CD4-positive, CD25-positive, alpha-beta regulatory T cell (primary cell): ENCODE measurements around the gene TMSB4X. TPM values are rescaled to one million over a fixed set of nuclear protein-coding genes. Genes with fewer than 3 reads are reported as not detected.
A peak's percentile ranks its signal among the peaks of the same experiment; 100 is the strongest.

Experiments used
- ATAC-seq, 2 donors: fragments of 150-1000 bp; cut with Tn5 transposase; one replicate each; pipeline ENCODE4 v1.10.0; 2021; ENCODE audit warnings: low read depth in 2 of 2, moderate number of reproducible peaks in 2 of 2, moderate library complexity in 1 of 2
- DNase-seq, 3 donors: peaks; one replicate each; pipeline versions ENCODE4 v3.0.0 to v3.0.0-alpha.2; 2012 to 2022; ENCODE audit warnings: mixed read lengths in 1 of 3
- H3K27ac ChIP-seq: one replicate; pipeline ENCODE4 v1.7.0; 2013; ENCODE audit warnings: mild to moderate bottlenecking, low read length; ENCODE audit not compliant: insufficient read depth, poor library complexity, severe bottlenecking
- H3K27me3 ChIP-seq: one replicate; pipeline ENCODE4 v1.7.0; 2013; ENCODE audit warnings: low read length; ENCODE audit not compliant: control insufficient read depth, insufficient read depth
- H3K36me3 ChIP-seq: one replicate; pipeline ENCODE4 v1.7.0; 2013; ENCODE audit warnings: mild to moderate bottlenecking, low read length, moderate library complexity; ENCODE audit not compliant: control insufficient read depth, insufficient read depth
- H3K4me1 ChIP-seq: 2 replicates; pipeline ENCODE4 v1.7.0; 2013; ENCODE audit warnings: mild to moderate bottlenecking, low read length; ENCODE audit not compliant: insufficient read depth, control insufficient read depth, poor library complexity, severe bottlenecking
- H3K4me3 ChIP-seq: one replicate; pipeline ENCODE4 v1.7.0; 2013; ENCODE audit warnings: low read depth, mild to moderate bottlenecking, low read length, moderate library complexity
- H3K9me3 ChIP-seq, 2 experiments: 1 replicate in 1 of 2; 2 replicates in 1 of 2; pipeline ENCODE4 v1.7.0; 2013; ENCODE audit warnings: low read length in 2 of 2, mild to moderate bottlenecking in 1 of 2, moderate library complexity in 1 of 2; ENCODE audit not compliant: control insufficient read depth in 2 of 2
- H3K27ac Mint-ChIP-seq, 3 donors: one replicate each; pipeline ENCODE4 v1.8.0; 2020 to 2022; ENCODE audit warnings: mild to moderate bottlenecking in 3 of 3, mixed read lengths in 3 of 3, moderate library complexity in 2 of 3
- H3K27me3 Mint-ChIP-seq: one replicate; pipeline ENCODE4 v1.8.0; 2022; ENCODE audit warnings: mild to moderate bottlenecking, mixed read lengths
- H3K36me3 Mint-ChIP-seq: one replicate; pipeline ENCODE4 v1.8.0; 2020; ENCODE audit warnings: mixed read lengths
- H3K4me1 Mint-ChIP-seq, 4 donors: one replicate each; pipeline ENCODE4 v1.8.0; 2020 to 2022; ENCODE audit warnings: mixed read lengths in 4 of 4, mild to moderate bottlenecking in 1 of 4
- H3K4me3 Mint-ChIP-seq, 4 donors: one replicate each; pipeline ENCODE4 v1.8.0; 2020 to 2022; ENCODE audit warnings: mild to moderate bottlenecking in 4 of 4, mixed read lengths in 4 of 4, moderate library complexity in 3 of 4
- H3K9me3 Mint-ChIP-seq, 7 donors: one replicate each; pipeline ENCODE4 v1.8.0; 2020 to 2022; ENCODE audit warnings: mixed read lengths in 7 of 7, mild to moderate bottlenecking in 3 of 7, moderate library complexity in 2 of 7
- polyA plus RNA-seq, 4 donors: library from polyadenylated mRNA; unstranded; fragments of 300-500 nt; fragmentation: Illumina TruSeq; gene quantifications; one replicate each; pipeline ENCODE4 v1.2.3, GENCODE V29; 2021
- total RNA-seq: library from RNA; stranded (reverse); gene quantifications from one replicate; pipeline ENCODE4 v1.2.3, GENCODE V29; 2022

TMSB4X gene
- total and polyA plus RNA-seq, 5 donors from 2014 or later, result 6,725 to 36,942 (median 34,427) TPM

- Histone ChIP-seq H3K27ac (peak overlapping the region; percentile 90), H3K4me3 (peak overlapping the region; percentile 40), H3K9me3 (no peaks in the 10 kb centered on the region), H3K27me3 (no peaks in the 10 kb centered on the region), H3K36me3 (no peaks in the 10 kb centered on the region), H3K4me1 (peaks cover 50% of the 10 kb centered on the region)
- peak overlapping the region in 3 of 4 donors; percentile 70 to 91 (median 83) for H3K4me3 Mint-ChIP-seq
- no peaks in the 10 kb centered on the region for H3K27me3 Mint-ChIP-seq
- ATAC-seq (no peak), DNase-seq (no peak)
- H3K9me3 Mint-ChIP-seq, result no peaks in the 10 kb centered on the region
- H3K36me3 Mint-ChIP-seq, result no peaks in the 10 kb centered on the region
- peaks cover 14 to 68% (median 32%) of the 10 kb centered on the region in 4 donors for H3K4me1 Mint-ChIP-seq
- H3K27ac Mint-ChIP-seq, result peak overlapping the region; percentile 89 to 99 (median 90)
Observed at GRCh38 chrX:12966151-12966550, 8.8 kb upstream of the TMSB4X start.

GRCh38 chrX:12967711-12968465 lies 7.0 kb upstream of the TMSB4X start:
- Mint-ChIP-seq H3K9me3 (no peaks in the 10 kb centered on the region), H3K27me3 (no peaks in the 10 kb centered on the region), H3K36me3 (no peaks in the 10 kb centered on the region), H3K4me3 (peak overlapping the region; percentile 79 to 91 (median 84)), H3K27ac (peak overlapping the region; percentile 90 to 99 (median 97)), H3K4me1 (peaks cover 11 to 55% (median 24%) of the 10 kb centered on the region in 4 donors)
- DNase-seq, result peak in 1 of 3 donors; percentile 72
- Histone ChIP-seq H3K36me3 (no peaks in the 10 kb centered on the region), H3K27me3 (no peaks in the 10 kb centered on the region), H3K27ac (peak overlapping the region; percentile 90), H3K4me1 (peaks cover 40% of the 10 kb centered on the region), H3K9me3 (no peaks in the 10 kb centered on the region), H3K4me3 (peak overlapping the region; percentile 80)
- ATAC-seq, result peak; percentile 29 to 48

- Histone ChIP-seq H3K27me3 (no peaks in the 10 kb centered on the region), H3K4me1 (peaks cover 33% of the 10 kb centered on the region), H3K36me3 (peaks cover 4% of the 10 kb centered on the region), H3K4me3 (peak overlapping the region; percentile 98), H3K9me3 (no peaks in the 10 kb centered on the region), H3K27ac (peak overlapping the region; percentile 90)
- Mint-ChIP-seq H3K9me3 (peaks cover 0 to 6% (median 0%) of the 10 kb centered on the region in 7 donors), H3K4me3 (peak overlapping the region; percentile 92 to 100 (median 97)), H3K27ac (peak overlapping the region; percentile 90 to 99 (median 97)), H3K36me3 (peaks cover under 1% of the 10 kb centered on the region), H3K27me3 (peaks cover 7% of the 10 kb centered on the region), H3K4me1 (peaks cover 11 to 53% (median 21%) of the 10 kb centered on the region in 4 donors)
- peak; percentile 56 to 57 for ATAC-seq
- peak; percentile 49 to 80 (median 73) for DNase-seq
Observed at GRCh38 chrX:12970691-12971202, 4.2 kb upstream of the TMSB4X start.

GRCh38 chrX:12971282-12972003 lies 3.5 kb upstream of the TMSB4X start:
- H3K27me3 Mint-ChIP-seq, result peaks cover 7% of the 10 kb centered on the region
- H3K27ac Mint-ChIP-seq, result peak overlapping the region; percentile 90 to 99 (median 97)
- peak overlapping the region; percentile 90 for H3K27ac ChIP-seq
- H3K4me1 Mint-ChIP-seq, result peaks cover 10 to 52% (median 18%) of the 10 kb centered on the region in 4 donors
- peak in 1 of 3 donors; percentile 69 for DNase-seq
- peaks cover 31% of the 10 kb centered on the region for H3K4me1 ChIP-seq
- H3K4me3 Mint-ChIP-seq, result peak overlapping the region; percentile 92 to 100 (median 97)
- peaks cover 7% of the 10 kb centered on the region for H3K36me3 Mint-ChIP-seq
- H3K9me3 Mint-ChIP-seq, result peaks cover 0 to 6% (median 0%) of the 10 kb centered on the region in 7 donors
- no peak for ATAC-seq
- peaks cover 6% of the 10 kb centered on the region for H3K36me3 ChIP-seq
- H3K9me3 ChIP-seq, result no peaks in the 10 kb centered on the region
- peak overlapping the region; percentile 98 for H3K4me3 ChIP-seq
- no peaks in the 10 kb centered on the region for H3K27me3 ChIP-seq

GRCh38 chrX:12972243-12972642 lies 2.7 kb upstream of the TMSB4X start:
- H3K9me3 ChIP-seq, result no peaks in the 10 kb centered on the region
- DNase-seq, result peak in 1 of 3 donors; percentile 52
- H3K36me3 ChIP-seq, result peaks cover 11% of the 10 kb centered on the region
- no peaks in the 10 kb centered on the region for H3K27me3 ChIP-seq
- Mint-ChIP-seq H3K9me3 (peaks cover 0 to 7% (median 0%) of the 10 kb centered on the region in 7 donors), H3K4me1 (peaks cover 6 to 50% (median 14%) of the 10 kb centered on the region in 4 donors), H3K27ac (peak overlapping the region; percentile 90 to 99 (median 97)), H3K36me3 (peaks cover 15% of the 10 kb centered on the region), H3K4me3 (peak overlapping the region; percentile 92 to 100 (median 97)), H3K27me3 (peaks cover 7% of the 10 kb centered on the region)
- H3K4me1 ChIP-seq, result peaks cover 27% of the 10 kb centered on the region
- peak overlapping the region; percentile 90 for H3K27ac ChIP-seq
- ATAC-seq, result no peak
- H3K4me3 ChIP-seq, result peak overlapping the region; percentile 98

- Mint-ChIP-seq H3K9me3 (peaks cover 0 to 7% (median 0%) of the 10 kb centered on the region in 7 donors), H3K27me3 (peaks cover 7% of the 10 kb centered on the region), H3K27ac (peak overlapping the region; percentile 90 to 98 (median 97)), H3K4me1 (peaks cover 3 to 52% (median 11%) of the 10 kb centered on the region in 4 donors), H3K36me3 (peaks cover 21% of the 10 kb centered on the region), H3K4me3 (peak overlapping the region; percentile 96 to 100 (median 98))
- DNase-seq, result no peak
- H3K9me3 ChIP-seq, result no peaks in the 10 kb centered on the region
- no peak for ATAC-seq
- H3K27ac ChIP-seq, result peak overlapping the region; percentile 90
- peaks cover 29% of the 10 kb centered on the region for H3K4me1 ChIP-seq
- H3K27me3 ChIP-seq, result no peaks in the 10 kb centered on the region
- peaks cover 16% of the 10 kb centered on the region for H3K36me3 ChIP-seq
- H3K4me3 ChIP-seq, result peak overlapping the region; percentile 98
Observed at GRCh38 chrX:12972878-12973560, 1.9 kb upstream of the TMSB4X start.
